ENCODE results near the gene CDH26.

- TF ChIP-seq CTCF (IDR thresholded peaks at IDR 0.05; ENCODE audit: insufficient read depth, low read length) (no peak), POLR2AphosphoS5 (IDR thresholded peaks at IDR 0.05; ENCODE audit: low read depth) (no peak)
- TF ChIP-seq, protein P1, sequence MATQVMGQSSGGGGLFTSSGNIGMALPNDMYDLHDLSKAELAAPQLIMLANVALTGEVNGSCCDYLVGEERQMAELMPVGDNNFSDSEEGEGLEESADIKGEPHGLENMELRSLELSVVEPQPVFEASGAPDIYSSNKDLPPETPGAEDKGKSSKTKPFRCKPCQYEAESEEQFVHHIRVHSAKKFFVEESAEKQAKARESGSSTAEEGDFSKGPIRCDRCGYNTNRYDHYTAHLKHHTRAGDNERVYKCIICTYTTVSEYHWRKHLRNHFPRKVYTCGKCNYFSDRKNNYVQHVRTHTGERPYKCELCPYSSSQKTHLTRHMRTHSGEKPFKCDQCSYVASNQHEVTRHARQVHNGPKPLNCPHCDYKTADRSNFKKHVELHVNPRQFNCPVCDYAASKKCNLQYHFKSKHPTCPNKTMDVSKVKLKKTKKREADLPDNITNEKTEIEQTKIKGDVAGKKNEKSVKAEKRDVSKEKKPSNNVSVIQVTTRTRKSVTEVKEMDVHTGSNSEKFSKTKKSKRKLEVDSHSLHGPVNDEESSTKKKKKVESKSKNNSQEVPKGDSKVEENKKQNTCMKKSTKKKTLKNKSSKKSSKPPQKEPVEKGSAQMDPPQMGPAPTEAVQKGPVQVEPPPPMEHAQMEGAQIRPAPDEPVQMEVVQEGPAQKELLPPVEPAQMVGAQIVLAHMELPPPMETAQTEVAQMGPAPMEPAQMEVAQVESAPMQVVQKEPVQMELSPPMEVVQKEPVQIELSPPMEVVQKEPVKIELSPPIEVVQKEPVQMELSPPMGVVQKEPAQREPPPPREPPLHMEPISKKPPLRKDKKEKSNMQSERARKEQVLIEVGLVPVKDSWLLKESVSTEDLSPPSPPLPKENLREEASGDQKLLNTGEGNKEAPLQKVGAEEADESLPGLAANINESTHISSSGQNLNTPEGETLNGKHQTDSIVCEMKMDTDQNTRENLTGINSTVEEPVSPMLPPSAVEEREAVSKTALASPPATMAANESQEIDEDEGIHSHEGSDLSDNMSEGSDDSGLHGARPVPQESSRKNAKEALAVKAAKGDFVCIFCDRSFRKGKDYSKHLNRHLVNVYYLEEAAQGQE (IDR thresholded peaks at IDR 0.05; ENCODE audit: insufficient replicate concordance, low read depth) = no peak
Observed at GRCh38 chr20:59933296-59933848, 24.9 kb upstream of the CDH26 start, which contains the start of gene SYCP2.
